PC-9 (cell line): ENCODE results near the gene FOXA3. TPM values are rescaled to one million over a fixed set of nuclear protein-coding genes. Genes with fewer than 3 reads are reported as not detected.
A peak's percentile ranks its signal among the peaks of the same experiment; 100 is the strongest.

Experiments
- BruUV-seq: library from RNA; stranded (reverse); fragments of 400-500 nt; replicated peaks from 2 replicates; lab custom pipeline; 2021; lab: Mats Ljungman, UMichigan
- CTCF ChIA-PET: fragments of 300-600 bp; sonication (Branson Sonifier 250); formaldehyde crosslinking; loops from one replicate; lab custom pipeline; 2022; ENCODE audit warnings: antibody characterized with exemption; lab: Charles Lee
- POLR2A ChIA-PET: fragments of 300-600 bp; sonication (Branson Sonifier 250); formaldehyde crosslinking; loops from one replicate; lab custom pipeline; 2022; ENCODE audit warnings: antibody characterized with exemption; ENCODE audit not compliant: unreplicated experiment; lab: Charles Lee
- DNase-seq, 2 experiments: peaks; one replicate each; pipeline versions ENCODE4 v3.0.0 to v3.0.0-alpha.2; 2015 to 2022; ENCODE audit warnings: mixed read lengths in 1 of 2
- H2AFZ ChIP-seq: fragments of 200-600 bp; sonication (generic); 2 replicates; pipeline ENCODE4 v1.8.1; 2017; ENCODE audit warnings: antibody characterized with exemption
- H3F3A ChIP-seq: fragments of 200-600 bp; sonication (generic); 2 replicates; pipeline ENCODE4 v1.8.1; 2017; ENCODE audit warnings: antibody characterized with exemption, mild to moderate bottlenecking, low read depth; ENCODE audit not compliant: insufficient read depth
- H3K27ac ChIP-seq: fragments of 200-600 bp; sonication (generic); 2 replicates; pipeline ENCODE4 v1.6.1; 2016; ENCODE audit warnings: mixed run types
- H3K27me3 ChIP-seq: fragments of 200-600 bp; sonication (generic); 2 replicates; pipeline ENCODE4 v1.6.1; 2016; ENCODE audit warnings: low read depth, mixed run types; ENCODE audit not compliant: insufficient read depth
- H3K36me3 ChIP-seq: fragments of 200-600 bp; sonication (generic); 2 replicates; pipeline ENCODE4 v1.6.1; 2016; ENCODE audit warnings: low read depth, mixed run types
- H3K4me1 ChIP-seq: fragments of 200-600 bp; sonication (generic); replicated peaks from 2 replicates; pipeline ENCODE4 v1.6.1; 2016; ENCODE audit warnings: mixed run types; ENCODE audit not compliant: insufficient read depth
- H3K4me2 ChIP-seq: fragments of 200-600 bp; sonication (generic); 2 replicates; pipeline ENCODE4 v1.6.1; 2017; ENCODE audit warnings: mixed run types
- H3K4me3 ChIP-seq: fragments of 200-600 bp; sonication (generic); 2 replicates; pipeline ENCODE4 v1.6.1; 2016; ENCODE audit warnings: mixed run types
- H3K79me2 ChIP-seq: fragments of 200-600 bp; sonication (generic); 2 replicates; pipeline ENCODE4 v1.6.1; 2017; ENCODE audit warnings: low read depth, mixed run types
- H3K9me2 ChIP-seq: fragments of 200-600 bp; sonication (generic); 2 replicates; pipeline ENCODE4 v1.8.1; 2017; ENCODE audit warnings: mild to moderate bottlenecking; ENCODE audit not compliant: insufficient read depth
- H3K9me3 ChIP-seq: fragments of 200-600 bp; sonication (generic); 2 replicates; pipeline ENCODE4 v1.8.1; 2016; ENCODE audit warnings: low read depth; ENCODE audit not compliant: insufficient read depth
- H4K20me1 ChIP-seq: fragments of 200-600 bp; sonication (generic); 2 replicates; pipeline ENCODE4 v1.8.1; 2017; ENCODE audit not compliant: insufficient read depth
- EZH2 ChIP-seq: fragments of 200-600 bp; sonication (generic); IDR thresholded peaks from 2 replicates; pipeline ENCODE4 v1.8.0; 2017; ENCODE audit warnings: antibody characterized with exemption, low read depth
- intact Hi-C: fragments of 100-400 bp; cut with micrococcal nuclease; formaldehyde crosslinking; loops from one replicate; pipeline ENCODE4 v1.10.0; 2022; ENCODE audit not compliant: unreplicated experiment
- total RNA-seq: library from RNA; stranded (reverse); gene quantifications from 2 replicates; pipeline ENCODE4 v1.2.3, GENCODE V29; 2021
- TF ChIP-seq, protein P1 (sequence below): fragments of 200-600 bp; sonication (generic); conservative IDR thresholded peaks from 2 replicates; pipeline ENCODE4 v1.6.1; 2017; ENCODE audit warnings: mixed run types, antibody characterized with exemption, mild to moderate bottlenecking, moderate library complexity

Gene FOXA3
- total RNA-seq, 1 experiment from 2014 or later: not detected

GRCh38 chr19:45876161-45876410 is 12.0 kb downstream of the FOXA3 start:
- BruUV-seq: no TSS peak
- Histone ChIP-seq H3K79me2 (no peaks in the 10 kb centered on the region), H2AFZ (no peak overlapping the region), H4K20me1 (no peaks in the 10 kb centered on the region), H3K9me2 (no peaks in the 10 kb centered on the region), H3K27me3 (peaks cover 56% of the 10 kb centered on the region), H3K9me3 (no peaks in the 10 kb centered on the region), H3K27ac (no peak overlapping the region), H3K36me3 (no peaks in the 10 kb centered on the region), H3F3A (peaks cover 17% of the 10 kb centered on the region), H3K4me1 (peaks cover 9% of the 10 kb centered on the region; the same call in 1 of the 2 replicates), H3K4me2 (no peak overlapping the region), H3K4me3 (no peak overlapping the region)
- intact Hi-C loops: no loop called here
- ChIA-PET CTCF (interaction anchor here (0.6 kb wide), 1 partner anchor 75 kb away, joined by 5 read pairs; no protein-coding TSS in a partner anchor), POLR2A (no interaction called here)
- TF ChIP-seq, protein P1, sequence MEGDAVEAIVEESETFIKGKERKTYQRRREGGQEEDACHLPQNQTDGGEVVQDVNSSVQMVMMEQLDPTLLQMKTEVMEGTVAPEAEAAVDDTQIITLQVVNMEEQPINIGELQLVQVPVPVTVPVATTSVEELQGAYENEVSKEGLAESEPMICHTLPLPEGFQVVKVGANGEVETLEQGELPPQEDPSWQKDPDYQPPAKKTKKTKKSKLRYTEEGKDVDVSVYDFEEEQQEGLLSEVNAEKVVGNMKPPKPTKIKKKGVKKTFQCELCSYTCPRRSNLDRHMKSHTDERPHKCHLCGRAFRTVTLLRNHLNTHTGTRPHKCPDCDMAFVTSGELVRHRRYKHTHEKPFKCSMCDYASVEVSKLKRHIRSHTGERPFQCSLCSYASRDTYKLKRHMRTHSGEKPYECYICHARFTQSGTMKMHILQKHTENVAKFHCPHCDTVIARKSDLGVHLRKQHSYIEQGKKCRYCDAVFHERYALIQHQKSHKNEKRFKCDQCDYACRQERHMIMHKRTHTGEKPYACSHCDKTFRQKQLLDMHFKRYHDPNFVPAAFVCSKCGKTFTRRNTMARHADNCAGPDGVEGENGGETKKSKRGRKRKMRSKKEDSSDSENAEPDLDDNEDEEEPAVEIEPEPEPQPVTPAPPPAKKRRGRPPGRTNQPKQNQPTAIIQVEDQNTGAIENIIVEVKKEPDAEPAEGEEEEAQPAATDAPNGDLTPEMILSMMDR: no peak
- no peak for TF ChIP-seq EZH2
- DNase-seq: no peak

GRCh38 chr19:45876411-45877197 is 12.5 kb downstream of the FOXA3 start:
- peaks cover 9% of the 10 kb centered on the region; the same call in 1 of the 2 replicates for H3K4me1 ChIP-seq
- no peaks in the 10 kb centered on the region for H3K79me2 ChIP-seq
- no peaks in the 10 kb centered on the region for H3K36me3 ChIP-seq
- TF ChIP-seq, protein P1: no peak
- TF ChIP-seq EZH2: no peak
- CTCF ChIA-PET: interaction anchor here (0.6 kb wide), 1 partner anchor 76 kb away, joined by 5 read pairs; no protein-coding TSS in a partner anchor
- no peak overlapping the region for H3K4me3 ChIP-seq
- H3K27ac ChIP-seq: no peak overlapping the region
- H3K9me2 ChIP-seq: no peaks in the 10 kb centered on the region
- H2AFZ ChIP-seq: no peak overlapping the region
- peaks cover 51% of the 10 kb centered on the region for H3K27me3 ChIP-seq
- H3K9me3 ChIP-seq: no peaks in the 10 kb centered on the region
- H3F3A ChIP-seq: peaks cover 17% of the 10 kb centered on the region
- H3K4me2 ChIP-seq: no peak overlapping the region
- POLR2A ChIA-PET: no interaction called here
- H4K20me1 ChIP-seq: no peaks in the 10 kb centered on the region
- no TSS peak for BruUV-seq
- DNase-seq: no peak
- intact Hi-C loops: no loop called here

DNA sequence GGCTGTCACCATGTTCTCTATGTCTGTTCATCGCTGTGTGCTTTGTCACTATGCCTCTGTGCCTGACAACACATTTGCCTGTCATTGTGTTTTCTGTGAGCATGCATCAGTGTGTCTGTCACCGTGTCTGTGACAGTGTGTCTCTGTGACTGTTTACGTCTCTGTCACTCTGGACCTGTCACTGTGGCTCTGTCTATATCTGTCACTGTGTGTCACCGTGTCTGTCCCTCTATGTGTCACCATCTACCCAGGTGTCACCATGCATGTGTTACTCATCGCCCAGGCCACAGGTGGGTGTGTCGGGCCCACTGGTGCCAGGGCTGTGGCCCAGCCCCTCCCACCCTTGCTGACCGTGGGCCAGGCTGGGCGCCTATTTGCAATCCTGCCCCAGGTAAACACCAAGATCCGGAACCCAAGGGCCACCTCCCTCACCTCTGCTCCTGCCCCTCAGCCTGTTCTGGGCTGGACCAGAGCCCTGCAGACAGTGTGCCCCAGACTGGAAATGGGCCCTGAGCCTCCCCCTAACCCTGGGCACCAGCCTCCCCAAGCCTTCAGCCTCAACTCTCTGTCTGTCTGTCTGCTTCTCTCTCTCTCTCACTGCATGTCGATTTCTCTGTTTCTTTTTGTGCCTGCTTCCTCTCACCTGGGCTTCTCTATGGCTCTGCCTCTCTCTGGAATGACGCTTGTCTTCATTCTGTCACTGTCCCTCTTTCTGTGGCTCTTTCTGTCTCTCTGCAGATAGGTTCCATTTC is 14.1 kb downstream of the FOXA3 start:
- H3K36me3 ChIP-seq: no peaks in the 10 kb centered on the region
- no TSS peak for BruUV-seq
- H3K79me2 ChIP-seq: 0 out of 2 replicates have a peak, but pooled peaks cover 3% of the 10 kb centered on the region
- no peaks in the 10 kb centered on the region for H3K9me3 ChIP-seq
- POLR2A ChIA-PET: no interaction called here
- peaks cover 35% of the 10 kb centered on the region for H3K27me3 ChIP-seq
- TF ChIP-seq, protein P1: no peak
- no peak for TF ChIP-seq EZH2
- intact Hi-C loops: no loop called here
- H3K9me2 ChIP-seq: no peaks in the 10 kb centered on the region
- CTCF ChIA-PET: no interaction called here
- no peak overlapping the region for H3K4me3 ChIP-seq
- H2AFZ ChIP-seq: no peak overlapping the region
- H3F3A ChIP-seq: peaks cover 29% of the 10 kb centered on the region
- DNase-seq: peak; percentile 58 to 67
- peak overlapping the region; percentile 21 for H3K4me2 ChIP-seq
- peaks cover 15% of the 10 kb centered on the region for H4K20me1 ChIP-seq
- peaks cover 12% of the 10 kb centered on the region; the same call in 1 of the 2 replicates for H3K4me1 ChIP-seq
- no peak overlapping the region for H3K27ac ChIP-seq
